Endothelial cell of umbilical vein (primary cell): ENCODE data around the gene TTYH3.

Experiments used
- CTCF ChIP-seq, 2 donors: IDR thresholded peaks; 1 replicate in 1 of 2; 2 replicates in 1 of 2; pipeline ENCODE4 v1.5.1; 2011; ENCODE audit warnings: low read length in 2 of 2, mild to moderate bottlenecking in 2 of 2, moderate library complexity in 2 of 2, control low read depth in 1 of 2, inconsistent platforms in 1 of 2, low read depth in 1 of 2; ENCODE audit not compliant: insufficient read depth in 1 of 2; ENCODE audit errors: extremely low read depth in 1 of 2
- FOS ChIP-seq: IDR thresholded peaks from 2 replicates; pipeline ENCODE4 v1.6.1; 2011; ENCODE audit warnings: mild to moderate bottlenecking, low read length, moderate library complexity, borderline replicate concordance; ENCODE audit not compliant: insufficient read depth
- MAX ChIP-seq: IDR thresholded peaks from 2 replicates; pipeline ENCODE4 v1.6.1; 2011; ENCODE audit not compliant: insufficient read depth, insufficient read length
- POLR2A ChIP-seq: IDR thresholded peaks from 2 replicates; pipeline ENCODE4 v1.6.1; 2012; ENCODE audit warnings: low read depth, mild to moderate bottlenecking, control low read depth, low read length
- POLR2AphosphoS5 ChIP-seq: IDR thresholded peaks from 2 replicates; pipeline ENCODE4 v1.6.1; 2012; ENCODE audit warnings: low read depth, mild to moderate bottlenecking, control low read depth, low read length, moderate library complexity; ENCODE audit not compliant: insufficient read depth

GRCh38 chr7:2612445-2613097, 19.2 kb upstream of the TTYH3 start:
- no peak for TF ChIP-seq POLR2A
- TF ChIP-seq CTCF (IDR thresholded peaks at IDR 0.05; ENCODE audit: extremely low read depth in 1 of 2, insufficient read depth in 1 of 2, low read depth in 1 of 2, low read length in 2 of 2): no peak
- TF ChIP-seq POLR2AphosphoS5: no peak
- TF ChIP-seq MAX: no peak
- TF ChIP-seq FOS: no peak
